K562 (cell line): ENCODE data around the gene NR1I3. TPM values are rescaled to one million over a fixed set of nuclear protein-coding genes. Genes with fewer than 3 reads are reported as not detected.
A peak's percentile ranks its signal among the peaks of the same experiment; 100 is the strongest.

ENCODE experiments used
- ARID4B ChIP-seq: sonication (generic); formaldehyde crosslinking; IDR thresholded peaks from 2 replicates; pipeline ENCODE4 v1.8.0; 2022; ENCODE audit warnings: mild to moderate bottlenecking, missing genetic modification reagents
- CBX3 ChIP-seq, 2 experiments: IDR thresholded peaks; 1 replicate in 1 of 2; 2 replicates in 1 of 2; pipeline ENCODE4 v1.6.1; 2012; ENCODE audit warnings: inconsistent platforms in 2 of 2, low read length in 2 of 2, borderline replicate concordance in 1 of 2, control low read depth in 1 of 2
- FOXA3 ChIP-seq, 2 experiments: fragments of 450-650 bp in 1 of 2; sonication (generic) in 1 of 2; formaldehyde crosslinking; IDR thresholded peaks in 1 of 2; conservative IDR thresholded peaks in 1 of 2; 2 replicates each; pipeline versions ENCODE4 v1.4.0 to v1.8.0; 2020 to 2022; ENCODE audit warnings: mild to moderate bottlenecking in 2 of 2, missing genetic modification reagents in 1 of 2
- IRF1 ChIP-seq: sonication (generic); formaldehyde crosslinking; IDR thresholded peaks from 2 replicates; pipeline ENCODE4 v1.8.0; 2022; ENCODE audit warnings: missing genetic modification reagents, mild to moderate bottlenecking, borderline replicate concordance
- MAZ ChIP-seq, 2 experiments: fragments of 450-650 bp in 1 of 2; sonication (generic) in 1 of 2; formaldehyde crosslinking; IDR thresholded peaks in 1 of 2; conservative IDR thresholded peaks in 1 of 2; 2 replicates each; pipeline versions ENCODE4 v1.4.0 to v1.5.0; 2020; ENCODE audit warnings: mild to moderate bottlenecking in 1 of 2, missing genetic modification reagents in 1 of 2
- MCM5 ChIP-seq: fragments of 450-650 bp; IDR thresholded peaks from 2 replicates; pipeline ENCODE4 v1.6.1; 2016; ENCODE audit warnings: low read depth
- MCM7 ChIP-seq, 2 experiments: fragments of 450-650 bp; IDR thresholded peaks; 2 replicates each; pipeline ENCODE4 v1.6.1; 2016 to 2018
- NELFE ChIP-seq: IDR thresholded peaks from 2 replicates; pipeline ENCODE4 v1.6.1; 2011; ENCODE audit warnings: mild to moderate bottlenecking; ENCODE audit not compliant: insufficient read depth, insufficient read length
- PPARD ChIP-seq: fragments of 250-450 bp; sonication (Bioruptor Pico); IDR thresholded peaks from 2 replicates; pipeline ENCODE4 v1.8.0; 2022; ENCODE audit warnings: inconsistent platforms, mild to moderate bottlenecking, moderate library complexity
- RBM34 ChIP-seq: fragments of 200-400 bp; formaldehyde crosslinking; IDR thresholded peaks from 2 replicates; pipeline ENCODE4 v1.6.1; 2018; ENCODE audit warnings: low read length, borderline replicate concordance; ENCODE audit not compliant: insufficient read depth
- RNF2 ChIP-seq: sonication (generic); IDR thresholded peaks from 2 replicates; pipeline ENCODE4 v1.6.1; 2016
- TSC22D4 ChIP-seq: fragments of 450-650 bp; IDR thresholded peaks from 2 replicates; pipeline ENCODE4 v1.6.1; 2016; ENCODE audit warnings: missing genetic modification characterization, missing biosample characterization, control low read depth
- UBTF ChIP-seq, 2 experiments: IDR thresholded peaks; 2 replicates each; pipeline ENCODE4 v1.6.1; 2012; ENCODE audit warnings: improper control_type of control experiment in 2 of 2, low read depth in 2 of 2, low read length in 2 of 2, borderline replicate concordance in 1 of 2
- ZBTB49 ChIP-seq: sonication (generic); formaldehyde crosslinking; IDR thresholded peaks from 2 replicates; pipeline ENCODE4 v1.8.0; 2022; ENCODE audit warnings: missing genetic modification reagents, mild to moderate bottlenecking, borderline replicate concordance
- ZNF175 ChIP-seq: fragments of 200-800 bp; sonication (Bioruptor generic); IDR thresholded peaks from 2 replicates; pipeline ENCODE4 v1.6.1; 2016; ENCODE audit warnings: low read depth, mild to moderate bottlenecking, missing genetic modification characterization, missing compliant biosample characterization
- ZNF408 ChIP-seq: fragments of 250-450 bp; sonication (Bioruptor Pico); IDR thresholded peaks from 2 replicates; pipeline ENCODE4 v1.4.0; 2020; ENCODE audit warnings: low read depth, mild to moderate bottlenecking, moderate library complexity
- polyA plus RNA-seq, 8 experiments: library from polyadenylated mRNA; depleted of rRNA in 4 of 8; stranded (reverse) in 5 of 8; unstranded in 3 of 8; fragments of >200 nt; fragmentation: Nextera tagmentation in 2 of 8; fragmentation: Illumina TruSeq in 1 of 8; extraction: Ambion mirVana in 2 of 8; extraction: Trizol in 1 of 8; gene quantifications; 2 replicates each; pipeline versions ENCODE4 v1.2.1 to v1.2.3, GENCODE V29; 2011 to 2014; ENCODE audit warnings: inconsistent platforms in 1 of 8, missing spikeins in 1 of 8
- total RNA-seq, 7 experiments: library from RNA; depleted of rRNA in 6 of 7; stranded (reverse); fragments of >200 nt in 6 of 7; fragmentation: Illumina TruSeq in 2 of 7; extraction: Trizol in 2 of 7; gene quantifications; 2 replicates each; pipeline versions ENCODE4 v1.2.1 to v1.2.3, GENCODE V29; 2011 to 2021; ENCODE audit warnings: low replicate concordance in 1 of 7

NR1I3 gene
- total and polyA plus RNA-seq, 9 of the 15 experiments (the other 6 are each of a cell fraction or from before 2014, with no cell fraction given): 0.11 TPM; not detected in 8

- TF ChIP-seq ARID4B (CRISPR knock-in tag) (no peak), PPARD (no peak), IRF1 (CRISPR knock-in tag) (no peak), CBX3 (IDR thresholded peaks at IDR 0.05; ENCODE audit: borderline replicate concordance in 1 of 2, low read length in 2 of 2) (0 out of 3 replicates have a peak, but pooled peaks of 1 of the 2 experiments have one; percentile 10), ZBTB49 (CRISPR knock-in tag) (no peak), MCM7 (IDR thresholded peaks at IDR 0.05) (no peak), FOXA3 (CRISPR knock-in tag; conservative IDR thresholded peaks at IDR 0.05 in 1 of 2, IDR thresholded peaks at IDR 0.05 in 1 of 2) (no peak), RNF2 (no peak), MCM5 (no peak), RBM34 (no peak), UBTF (IDR thresholded peaks at IDR 0.05; ENCODE audit: borderline replicate concordance in 1 of 2, low read depth in 2 of 2, low read length in 2 of 2) (0 out of 4 replicates have a peak, but pooled peaks of 1 of the 2 experiments have one; percentile 14), NELFE (no peak), TSC22D4 (tag) (no peak), ZNF408 (CRISPR knock-in tag) (no peak), ZNF175 (CRISPR knock-in tag) (peak; percentile 14; the same call in 1 of the 2 replicates), MAZ (CRISPR knock-in tag; conservative IDR thresholded peaks at IDR 0.05 in 1 of 2, IDR thresholded peaks at IDR 0.05 in 1 of 2) (peak in 1 of 2 experiments; percentile 11; a peak in 1 of 4 replicates)
Observed at GRCh38 chr1:161200992-161201835, 36.8 kb downstream of the NR1I3 start (continued).
